ENCODE results near the gene HRAS.
"Not testable (repeated sequence)": the region's sequence is repeated elsewhere in the genome, so short reads cannot be mapped to it uniquely, and the experiment has no call there.

The HRAS gene

GRCh38 chr11:574632-575312 lies 39.4 kb upstream of the HRAS start:
- peak overlapping the region; percentile 57 for H3K4me3 ChIP-seq (ENCODE audit: low read depth, low read length)
- no peaks in the 10 kb centered on the region for H3K36me3 ChIP-seq (replicated peaks)
- H3K27ac ChIP-seq, result no peak overlapping the region
- in situ Hi-C loops (cut with HindIII; ENCODE audit: low pct_ligation_motif_present, low sequenced_read_pairs), result no loop called here
- no peak for TF ChIP-seq CTCF (IDR thresholded peaks at IDR 0.05; ENCODE audit: low read depth, low read length, missing control alignments)
- no peak for DNase-seq
- peaks cover 8% of the 10 kb centered on the region for H3K27me3 ChIP-seq (replicated peaks)

- H3K4me3 ChIP-seq (ENCODE audit: low read depth, low read length); in situ Hi-C loops (cut with HindIII; ENCODE audit: low pct_ligation_motif_present, low sequenced_read_pairs); DNase-seq; H3K27me3 ChIP-seq (replicated peaks); H3K27ac ChIP-seq; H3K36me3 ChIP-seq (replicated peaks): not testable (repeated sequence)
Observed at GRCh38 chr11:574031-574570, 38.7 kb upstream of the HRAS start.

- no peak overlapping the region for H3K4me3 ChIP-seq (ENCODE audit: low read depth, low read length)
- H3K27me3 ChIP-seq (replicated peaks), result peaks cover 8% of the 10 kb centered on the region
- H3K36me3 ChIP-seq (replicated peaks), result no peaks in the 10 kb centered on the region
- no peak for DNase-seq
- in situ Hi-C loops (cut with HindIII; ENCODE audit: low pct_ligation_motif_present, low sequenced_read_pairs), result no loop called here
- H3K27ac ChIP-seq, result no peak overlapping the region
- no peak for TF ChIP-seq CTCF (IDR thresholded peaks at IDR 0.05; ENCODE audit: low read depth, low read length, missing control alignments)
Observed at GRCh38 chr11:573146-573759, 37.9 kb upstream of the HRAS start.

GRCh38 chr11:571802-572185 lies 36.4 kb upstream of the HRAS start:
- Histone ChIP-seq H3K27ac (no peak overlapping the region), H3K27me3 (replicated peaks) (peaks cover 8% of the 10 kb centered on the region), H3K36me3 (replicated peaks) (no peaks in the 10 kb centered on the region), H3K4me3 (ENCODE audit: low read depth, low read length) (no peak overlapping the region)
- in situ Hi-C loops (cut with HindIII; ENCODE audit: low pct_ligation_motif_present, low sequenced_read_pairs), result no loop called here
- TF ChIP-seq CTCF (IDR thresholded peaks at IDR 0.05; ENCODE audit: low read depth, low read length, missing control alignments), result no peak
- DNase-seq, result no peak

GRCh38 chr11:569158-569885 lies 33.9 kb upstream of the HRAS start:
- Histone ChIP-seq H3K27me3 (replicated peaks) (no peaks in the 10 kb centered on the region), H3K36me3 (replicated peaks) (no peaks in the 10 kb centered on the region), H3K27ac (no peak overlapping the region), H3K4me3 (ENCODE audit: low read depth, low read length) (peak overlapping the region; percentile 47)
- TF ChIP-seq CTCF (IDR thresholded peaks at IDR 0.05; ENCODE audit: low read depth, low read length, missing control alignments), result no peak
- no peak for DNase-seq
- in situ Hi-C loops (cut with HindIII; ENCODE audit: low pct_ligation_motif_present, low sequenced_read_pairs), result no loop called here

Data from brain microvascular endothelial cell (primary cell).